Activated B cell treated with CpG ODN at 0.5 μM for 24 hours (primary cell): Measurements from ENCODE around the gene GALNT16. TPM values are rescaled to one million over a fixed set of nuclear protein-coding genes. Genes with fewer than 3 reads are reported as not detected.

Experiments
- ATAC-seq: fragments of 200-7000 bp; cut with Tn5 transposase; one replicate; pipeline ENCODE4 v1.10.0; 2021; ENCODE audit warnings: low read depth, mild to moderate bottlenecking, moderate library complexity
- CTCF ChIA-PET: fragments of 350-600 bp; sonication (Branson Sonifier 250); formaldehyde crosslinking; loops from one replicate; lab custom pipeline; 2021; ENCODE audit warnings: antibody characterized with exemption; lab: Charles Lee
- POLR2A ChIA-PET: fragments of 350-600 bp; sonication (Branson Sonifier 250); formaldehyde crosslinking; loops from one replicate; lab custom pipeline; 2021; ENCODE audit warnings: antibody characterized with exemption; lab: Charles Lee
- DNase-seq: peaks from one replicate; pipeline ENCODE4 v3.0.0; 2022
- H3K27ac Mint-ChIP-seq: one replicate; pipeline ENCODE4 v1.8.0; 2020; ENCODE audit warnings: mixed read lengths
- H3K27me3 Mint-ChIP-seq: one replicate; pipeline ENCODE4 v1.8.0; 2021; ENCODE audit warnings: mixed read lengths
- H3K36me3 Mint-ChIP-seq: one replicate; pipeline ENCODE4 v1.8.0; 2021; ENCODE audit warnings: low read depth, mixed read lengths
- H3K4me1 Mint-ChIP-seq: one replicate; pipeline ENCODE4 v1.8.0; 2021; ENCODE audit warnings: mixed read lengths
- H3K4me3 Mint-ChIP-seq: one replicate; pipeline ENCODE4 v1.8.0; 2020; ENCODE audit warnings: mild to moderate bottlenecking, mixed read lengths
- H3K9me3 Mint-ChIP-seq: one replicate; pipeline ENCODE4 v1.8.0; 2020; ENCODE audit warnings: mixed read lengths
- intact Hi-C: fragments of 100-400 bp; cut with micrococcal nuclease; formaldehyde crosslinking; loops from one replicate; pipeline ENCODE4 v1.15.1; 2024
- total RNA-seq: library from RNA; stranded (reverse); gene quantifications from 2 replicates; pipeline ENCODE4 v1.2.3, GENCODE V29; 2022
- TF ChIP-seq, protein P1 (sequence below): fragments of 200-600 bp; IDR thresholded peaks from one replicate; pipeline ENCODE4 v1.8.0; 2022; ENCODE audit warnings: antibody characterized with exemption, mild to moderate bottlenecking

GALNT16 gene
- total RNA-seq, 1 donor from 2014 or later: 1.2 TPM

DNA sequence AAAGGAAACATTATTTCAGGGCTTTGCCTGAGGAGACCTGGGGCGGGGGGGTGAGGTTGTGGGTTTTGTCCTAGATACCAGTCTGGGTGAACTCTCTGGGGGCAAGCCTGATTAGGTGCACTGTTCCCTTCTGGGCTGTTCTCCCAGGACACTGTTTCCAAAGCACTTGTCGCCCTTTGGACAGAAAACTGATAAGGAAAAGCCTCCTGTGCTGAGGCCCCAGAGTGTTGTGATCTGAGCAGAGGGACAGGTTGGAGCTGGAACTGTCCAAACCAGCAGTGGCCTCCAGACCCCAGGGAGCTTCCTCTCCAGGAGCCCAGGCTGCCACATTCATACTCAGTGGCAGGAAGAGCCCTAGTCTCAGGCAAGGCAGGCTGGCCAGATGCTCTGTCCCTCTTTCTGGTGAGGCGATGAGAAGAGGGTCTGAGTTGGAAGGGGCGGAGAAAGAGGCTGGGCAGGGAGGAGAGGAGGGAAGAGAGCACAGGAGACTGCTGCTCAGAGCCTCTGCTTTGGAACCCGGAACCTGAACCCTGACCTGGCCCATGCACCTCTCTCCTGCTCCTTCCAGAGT is 1.9 kb downstream of the GALNT16 start:
- DNase-seq: no peak
- CTCF ChIA-PET: interaction anchor here (1.3 to 5.2 kb wide), 3 partner anchors 19 to 198 kb away, joined by 3 to 36 read pairs (median 9); no protein-coding TSS in a partner anchor

DNA sequence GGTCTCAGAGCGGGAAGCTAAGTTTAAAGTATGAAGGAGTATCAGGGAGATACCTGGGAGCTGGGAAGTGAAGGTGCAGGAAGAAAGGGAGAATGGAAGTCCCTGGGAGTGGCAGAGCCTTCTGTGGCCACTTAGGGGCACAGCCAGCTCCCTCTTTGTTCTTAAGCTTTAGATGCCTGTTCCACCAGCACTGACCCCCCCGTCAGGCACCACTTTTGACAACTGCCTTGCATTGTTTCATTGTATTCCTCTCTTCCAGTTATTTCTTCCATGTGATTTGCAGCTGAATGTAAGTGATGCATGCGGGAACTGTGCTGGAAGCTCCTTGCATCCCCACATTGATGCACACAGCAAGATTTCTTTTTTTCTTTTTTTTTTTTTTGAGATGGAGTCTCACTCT is 2.6 kb downstream of the GALNT16 start:
- TF ChIP-seq, protein P1, sequence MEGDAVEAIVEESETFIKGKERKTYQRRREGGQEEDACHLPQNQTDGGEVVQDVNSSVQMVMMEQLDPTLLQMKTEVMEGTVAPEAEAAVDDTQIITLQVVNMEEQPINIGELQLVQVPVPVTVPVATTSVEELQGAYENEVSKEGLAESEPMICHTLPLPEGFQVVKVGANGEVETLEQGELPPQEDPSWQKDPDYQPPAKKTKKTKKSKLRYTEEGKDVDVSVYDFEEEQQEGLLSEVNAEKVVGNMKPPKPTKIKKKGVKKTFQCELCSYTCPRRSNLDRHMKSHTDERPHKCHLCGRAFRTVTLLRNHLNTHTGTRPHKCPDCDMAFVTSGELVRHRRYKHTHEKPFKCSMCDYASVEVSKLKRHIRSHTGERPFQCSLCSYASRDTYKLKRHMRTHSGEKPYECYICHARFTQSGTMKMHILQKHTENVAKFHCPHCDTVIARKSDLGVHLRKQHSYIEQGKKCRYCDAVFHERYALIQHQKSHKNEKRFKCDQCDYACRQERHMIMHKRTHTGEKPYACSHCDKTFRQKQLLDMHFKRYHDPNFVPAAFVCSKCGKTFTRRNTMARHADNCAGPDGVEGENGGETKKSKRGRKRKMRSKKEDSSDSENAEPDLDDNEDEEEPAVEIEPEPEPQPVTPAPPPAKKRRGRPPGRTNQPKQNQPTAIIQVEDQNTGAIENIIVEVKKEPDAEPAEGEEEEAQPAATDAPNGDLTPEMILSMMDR: no peak
- ChIA-PET CTCF (interaction anchor here (1.7 to 5.2 kb wide), 2 partner anchors 19 to 197 kb away, joined by 9 to 36 read pairs; no protein-coding TSS in a partner anchor), POLR2A (interaction anchor here (0.6 kb wide), 2 partner anchors 19 to 149 kb away, joined by 3 to 6 read pairs; no protein-coding TSS in a partner anchor)
- no peak overlapping the region for H3K4me3 Mint-ChIP-seq
- H3K9me3 Mint-ChIP-seq: no peaks in the 10 kb centered on the region
- DNase-seq (no peak), ATAC-seq (no peak)
- no peaks in the 10 kb centered on the region for H3K36me3 Mint-ChIP-seq
- H3K27me3 Mint-ChIP-seq: peaks cover 59% of the 10 kb centered on the region
- intact Hi-C loops: loop anchor here (5.0 kb wide), 1 partner anchor 90 kb away; no protein-coding TSS in a partner anchor
- H3K4me1 Mint-ChIP-seq: peaks cover 13% of the 10 kb centered on the region
- no peak overlapping the region for H3K27ac Mint-ChIP-seq

More for the DNA sequence above, 1.9 kb downstream of the GALNT16 start:
- Mint-ChIP-seq H3K4me3 (no peak overlapping the region), H3K9me3 (no peaks in the 10 kb centered on the region), H3K36me3 (no peaks in the 10 kb centered on the region), H3K27me3 (peaks cover 62% of the 10 kb centered on the region), H3K4me1 (peaks cover 13% of the 10 kb centered on the region), H3K27ac (no peak overlapping the region)
- intact Hi-C loops: loop anchor here (1.0 to 5.0 kb wide), 4 partner anchors 90 to 312 kb away; partner anchors contain the start of genes CCDC177, ERH and SLC39A9
- ATAC-seq: no peak
- POLR2A ChIA-PET: interaction anchor here (0.6 kb wide), 1 partner anchor 150 kb away, joined by 6 read pairs; no protein-coding TSS in a partner anchor
- TF ChIP-seq, protein P1: no peak

DNA sequence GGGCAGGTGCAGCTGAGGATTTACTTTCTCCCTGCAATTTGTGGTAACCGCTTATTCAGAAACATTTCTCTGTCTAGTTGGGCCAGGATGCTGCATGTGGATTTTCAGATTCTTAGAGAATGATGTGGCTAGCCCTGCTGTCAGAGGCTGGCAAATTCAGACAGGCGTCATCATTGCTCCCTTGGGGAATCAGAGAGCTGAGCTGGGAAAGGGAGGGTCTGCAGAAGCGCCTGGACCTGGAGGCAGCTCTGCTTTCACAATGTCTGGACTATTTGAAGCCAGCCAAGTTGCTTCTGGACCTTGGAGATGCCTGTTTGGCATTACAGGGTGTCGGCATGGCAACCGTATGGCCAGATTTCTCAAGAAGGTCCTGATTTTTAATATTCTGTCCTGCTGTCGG is 3.4 kb downstream of the GALNT16 start:
- H3K4me3 Mint-ChIP-seq: no peak overlapping the region
- POLR2A ChIA-PET: interaction anchor here (0.6 kb wide), 1 partner anchor 20 kb away, joined by 3 read pairs; no protein-coding TSS in a partner anchor
- H3K4me1 Mint-ChIP-seq: peaks cover 13% of the 10 kb centered on the region
- ATAC-seq: no peak
- H3K27me3 Mint-ChIP-seq: peaks cover 52% of the 10 kb centered on the region
- TF ChIP-seq, protein P1: no peak
- CTCF ChIA-PET: interaction anchor here (5.2 kb wide), 1 partner anchor 196 kb away, joined by 36 read pairs; no protein-coding TSS in a partner anchor
- no peaks in the 10 kb centered on the region for H3K36me3 Mint-ChIP-seq
- DNase-seq: no peak
- intact Hi-C loops: loop anchor here (5.0 kb wide), 1 partner anchor 89 kb away; no protein-coding TSS in a partner anchor
- H3K27ac Mint-ChIP-seq: no peak overlapping the region
- no peaks in the 10 kb centered on the region for H3K9me3 Mint-ChIP-seq

DNA sequence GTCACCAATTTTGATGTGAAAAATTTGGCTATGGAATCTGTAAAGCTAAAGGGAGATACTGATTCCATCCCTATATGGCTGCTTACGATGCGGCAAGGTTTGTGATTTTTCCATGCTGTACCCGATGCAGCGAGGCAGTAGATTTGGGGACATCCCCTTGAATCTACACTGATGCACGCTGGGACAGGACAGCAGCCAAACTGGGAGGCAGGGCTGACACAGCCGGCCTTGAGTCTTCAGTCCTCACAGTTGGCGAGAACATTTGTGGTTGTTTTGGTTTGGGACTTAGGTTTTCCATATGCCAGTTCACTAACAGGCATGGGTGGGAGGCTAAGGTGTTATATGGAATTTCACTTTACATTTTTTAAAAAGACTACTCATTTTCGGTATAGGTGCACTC is 3.8 kb downstream of the GALNT16 start:
- ChIA-PET CTCF (interaction anchor here (5.2 kb wide), 1 partner anchor 196 kb away, joined by 36 read pairs; no protein-coding TSS in a partner anchor), POLR2A (no interaction called here)
- H3K27me3 Mint-ChIP-seq: peaks cover 47% of the 10 kb centered on the region
- no peak for DNase-seq
- no peaks in the 10 kb centered on the region for H3K36me3 Mint-ChIP-seq
- H3K27ac Mint-ChIP-seq: no peak overlapping the region
- intact Hi-C loops: loop anchor here (5.0 kb wide), 1 partner anchor 89 kb away; no protein-coding TSS in a partner anchor
- H3K4me1 Mint-ChIP-seq: peaks cover 13% of the 10 kb centered on the region
- TF ChIP-seq, protein P1: no peak
- no peaks in the 10 kb centered on the region for H3K9me3 Mint-ChIP-seq
- no peak for ATAC-seq
- H3K4me3 Mint-ChIP-seq: no peak overlapping the region
